Bronchial epithelial cell (primary cell): ENCODE results near the gene FOXO6. TPM values are rescaled to one million over a fixed set of nuclear protein-coding genes. Genes with fewer than 3 reads are reported as not detected.

Experiments
- DNase-seq: peaks from one replicate; pipeline ENCODE4 v3.0.0-alpha.2; 2010; ENCODE audit warnings: low read depth
- FAIRE-seq: peaks from 2 replicates; lab custom pipeline; 2011; peaks lifted over from hg19 to GRCh38; lab: Jason Lieb, UNC
- H3K27me3 ChIP-seq: 2 replicates; pipeline ENCODE4 v1.5.1; 2011; ENCODE audit warnings: low read length; ENCODE audit not compliant: control insufficient read depth, insufficient read depth
- H3K36me3 ChIP-seq: 2 replicates; pipeline ENCODE4 v1.5.1; 2011; ENCODE audit warnings: low read length; ENCODE audit not compliant: control insufficient read depth, insufficient read depth
- H3K4me3 ChIP-seq: 2 replicates; pipeline ENCODE4 v1.5.1; 2011; ENCODE audit warnings: mild to moderate bottlenecking, low read depth, low read length, control low read depth
- CTCF ChIP-seq: IDR thresholded peaks from 2 replicates; pipeline ENCODE4 v1.5.1; 2011; ENCODE audit warnings: mild to moderate bottlenecking, moderate library complexity, low read length, control low read depth, inconsistent platforms; ENCODE audit not compliant: insufficient read depth, severe bottlenecking
- total RNA-seq: library from RNA; depleted of rRNA; stranded (reverse); fragments of >200 nt; gene quantifications from 2 replicates; pipeline ENCODE4 v1.2.1, GENCODE V29; 2014

Gene FOXO6
- total RNA-seq, 1 donor from 2014 or later = not detected

GRCh38 chr1:41351262-41352151, 9.7 kb upstream of the FOXO6 start:
- TF ChIP-seq CTCF = no peak
- Histone ChIP-seq H3K27me3 (no peaks in the 10 kb centered on the region), H3K36me3 (no peaks in the 10 kb centered on the region), H3K4me3 (no peak overlapping the region)
- no peak for DNase-seq
- FAIRE-seq = no peak

DNA sequence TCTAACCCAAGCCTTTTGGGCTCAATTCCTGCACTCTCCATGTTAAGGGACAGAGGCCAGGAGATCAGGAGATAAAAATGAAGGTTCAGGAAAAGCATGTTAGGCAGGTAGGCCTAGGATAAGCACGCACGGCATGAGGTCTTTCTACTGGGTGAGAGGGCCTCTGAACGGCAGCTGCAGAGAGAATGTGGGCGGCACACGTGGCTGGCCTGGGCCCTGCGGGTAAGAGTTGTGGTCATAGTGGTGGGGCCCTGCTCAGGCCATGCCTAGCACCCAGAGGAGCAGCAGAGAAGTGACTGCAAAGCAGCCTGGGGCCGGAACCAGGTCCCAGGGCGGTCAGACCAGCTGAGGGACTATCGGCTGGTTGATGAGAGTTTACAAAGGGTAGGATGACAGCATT, 7.5 kb upstream of the FOXO6 start:
- DNase-seq = peak; percentile 34
- H3K36me3 ChIP-seq = no peaks in the 10 kb centered on the region
- no peak overlapping the region for H3K4me3 ChIP-seq
- FAIRE-seq = peak; percentile 7
- no peak for TF ChIP-seq CTCF
- H3K27me3 ChIP-seq = no peaks in the 10 kb centered on the region

- DNase-seq (no peak), FAIRE-seq (no peak)
- no peak for TF ChIP-seq CTCF
- Histone ChIP-seq H3K27me3 (no peaks in the 10 kb centered on the region), H3K36me3 (no peaks in the 10 kb centered on the region), H3K4me3 (no peak overlapping the region)
Observed at GRCh38 chr1:41354956-41355355, 6.3 kb upstream of the FOXO6 start.

DNA sequence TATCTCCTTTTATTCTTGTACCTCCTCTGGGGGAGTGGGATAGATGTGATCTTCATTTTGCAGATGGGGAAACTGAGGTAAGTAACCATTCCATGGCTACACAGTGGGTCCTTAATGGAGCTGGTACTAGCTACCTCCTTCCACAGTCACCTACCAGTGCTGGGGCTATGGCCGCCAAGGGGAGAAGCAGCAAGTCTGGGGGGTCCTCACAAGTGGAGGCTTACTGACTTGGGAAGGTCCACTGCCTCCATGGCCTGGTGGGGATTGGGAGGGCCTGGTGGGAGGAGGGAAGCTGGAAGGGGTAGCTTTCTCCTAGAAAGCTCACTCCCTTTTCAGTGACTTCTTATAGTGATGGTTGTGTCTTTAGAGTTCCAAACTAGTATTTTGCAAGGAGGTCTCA, 5.9 kb upstream of the FOXO6 start:
- FAIRE-seq = no peak
- no peak for DNase-seq

DNA sequence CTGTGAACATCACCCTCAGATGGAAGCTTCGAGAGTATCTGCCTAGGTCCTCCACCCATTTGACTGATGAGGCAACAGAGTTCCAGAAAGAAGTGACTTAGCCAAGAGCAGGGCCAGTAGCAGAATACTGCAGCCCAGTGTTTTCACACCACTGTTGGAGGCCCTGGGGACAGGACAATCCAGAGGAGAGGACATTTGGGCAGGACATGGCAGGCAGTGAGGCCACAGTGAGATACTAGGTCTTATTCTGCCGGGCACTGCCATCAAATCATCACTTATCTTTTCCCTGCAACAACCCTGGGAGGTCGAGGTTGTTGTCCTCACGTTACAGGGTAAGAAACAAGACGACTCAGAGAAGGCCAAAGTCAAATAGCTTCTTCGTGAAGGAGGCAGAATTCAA, 5.5 kb upstream of the FOXO6 start:
- DNase-seq (no peak), FAIRE-seq (no peak)
- TF ChIP-seq CTCF = no peak
- Histone ChIP-seq H3K27me3 (no peaks in the 10 kb centered on the region), H3K4me3 (no peak overlapping the region), H3K36me3 (no peaks in the 10 kb centered on the region)

More for the DNA sequence above, 5.9 kb upstream of the FOXO6 start:
- no peak for TF ChIP-seq CTCF
- Histone ChIP-seq H3K4me3 (no peak overlapping the region), H3K27me3 (no peaks in the 10 kb centered on the region), H3K36me3 (no peaks in the 10 kb centered on the region)

GRCh38 chr1:41356752-41357151, 4.5 kb upstream of the FOXO6 start:
- Histone ChIP-seq H3K4me3 (no peak overlapping the region), H3K27me3 (no peaks in the 10 kb centered on the region), H3K36me3 (no peaks in the 10 kb centered on the region)
- FAIRE-seq = no peak
- no peak for DNase-seq
- TF ChIP-seq CTCF = no peak
